HCT116 (cell line): Measurements from ENCODE around the gene DENND1A. TPM values are rescaled to one million over a fixed set of nuclear protein-coding genes. Genes with fewer than 3 reads are reported as not detected.

ENCODE experiments used
- ATAC-seq: fragments of 200-7000 bp; cut with Tn5 transposase; 2 replicates; pipeline ENCODE4 v1.9.1; 2020; ENCODE audit warnings: mild to moderate bottlenecking, moderate library complexity
- BruUV-seq: library from RNA; stranded (reverse); fragments of 400-500 nt; replicated peaks from 2 replicates; lab custom pipeline; 2021; lab: Mats Ljungman, UMichigan
- CTCF ChIA-PET: fragments of 300-600 bp; sonication (Branson Sonifier 250); formaldehyde crosslinking; loops from one replicate; lab custom pipeline; 2021; ENCODE audit warnings: antibody characterized with exemption; lab: Charles Lee
- POLR2A ChIA-PET: fragments of 300-600, 350-600 bp; sonication (Branson Sonifier 250); formaldehyde crosslinking; loops from one replicate; lab custom pipeline; 2021; ENCODE audit warnings: antibody characterized with exemption; lab: Charles Lee
- RAD21 ChIA-PET, 2 experiments: fragments of 300-600 bp; sonication (Branson Sonifier 250); formaldehyde crosslinking; loops; one replicate each; lab custom pipeline; 2023; ENCODE audit warnings: low total read pairs in 2 of 2; ENCODE audit not compliant: uncharacterized antibody in 2 of 2, unreplicated experiment in 2 of 2, low non-redundant PET in 1 of 2; lab: Charles Lee
- DNase-seq: peaks from one replicate; pipeline ENCODE4 v3.0.0-alpha.2; 2010; ENCODE audit warnings: low read depth, low spot score
- H2AFZ ChIP-seq: fragments of 200-600 bp; shearing (Covaris generic), sonication (generic); 2 replicates; pipeline ENCODE4 v1.6.1; 2017; ENCODE audit warnings: low read depth, mixed run types, mixed read lengths, antibody characterized with exemption, low read length; ENCODE audit not compliant: poor library complexity, severe bottlenecking
- H3K27ac ChIP-seq: 2 replicates; pipeline ENCODE4 v1.5.1; 2012; ENCODE audit warnings: low read depth, low read length
- H3K27me3 ChIP-seq: fragments of 200-600 bp; sonication (generic); 2 replicates; pipeline ENCODE4 v1.6.1; 2016; ENCODE audit warnings: mixed run types, low read length, mixed read lengths; ENCODE audit not compliant: insufficient read depth
- H3K36me3 ChIP-seq, 2 experiments: fragments of 200-500 bp in 1 of 2; fragments of 200-600 bp in 1 of 2; sonication (Bioruptor generic) in 1 of 2; sonication (generic) in 1 of 2; 2 replicates each; pipeline versions ENCODE4 v1.5.1 to v1.6.1; 2014 to 2016; ENCODE audit warnings: low read length in 2 of 2, inconsistent platforms in 1 of 2, mixed read lengths in 1 of 2, mixed run types in 1 of 2; ENCODE audit not compliant: insufficient read depth in 2 of 2, control insufficient read depth in 1 of 2
- H3K4me1 ChIP-seq, 2 experiments: fragments of 200-600 bp in 1 of 2; sonication (generic) in 1 of 2; 2 replicates each; pipeline versions ENCODE4 v1.5.1 to v1.6.1; 2012 to 2017; ENCODE audit warnings: low read length in 2 of 2, inconsistent platforms in 1 of 2, mild to moderate bottlenecking in 1 of 2, mixed read lengths in 1 of 2, mixed run types in 1 of 2, moderate library complexity in 1 of 2; ENCODE audit not compliant: insufficient read depth in 2 of 2, control insufficient read depth in 1 of 2
- H3K4me2 ChIP-seq: fragments of 200-600 bp; sonication (generic); 2 replicates; pipeline ENCODE4 v1.6.1; 2017; ENCODE audit warnings: mixed run types, low read length, mixed read lengths
- H3K4me3 ChIP-seq, 2 experiments: fragments of 200-600 bp in 1 of 2; sonication (generic) in 1 of 2; replicated peaks in 1 of 2; 2 replicates each; pipeline ENCODE4 v1.5.1; 2011 to 2016; ENCODE audit warnings: low read length in 2 of 2, control low read depth in 1 of 2, low read depth in 1 of 2, mild to moderate bottlenecking in 1 of 2, mixed read lengths in 1 of 2, mixed run types in 1 of 2
- H3K79me2 ChIP-seq: fragments of 200-600 bp; sonication (generic); 2 replicates; pipeline ENCODE4 v1.6.1; 2017; ENCODE audit warnings: mild to moderate bottlenecking, mixed run types, low read length, moderate library complexity, mixed read lengths; ENCODE audit not compliant: insufficient read depth
- H3K9ac ChIP-seq: fragments of 200-600 bp; sonication (generic); 2 replicates; pipeline ENCODE4 v1.6.1; 2016; ENCODE audit warnings: low read length, mixed read lengths
- H3K9me2 ChIP-seq: fragments of 200-600 bp; sonication (generic), shearing (Covaris generic); 2 replicates; pipeline ENCODE4 v1.6.1; 2017; ENCODE audit warnings: mixed run types, mild to moderate bottlenecking, moderate library complexity; ENCODE audit not compliant: insufficient read depth
- H3K9me3 ChIP-seq, 2 experiments: fragments of 200-500 bp in 1 of 2; fragments of 200-600 bp in 1 of 2; sonication (Bioruptor generic) in 1 of 2; sonication (generic) in 1 of 2; 2 replicates each; pipeline ENCODE4 v1.6.1; 2014 to 2017; ENCODE audit warnings: low read length in 2 of 2, mixed read lengths in 2 of 2, inconsistent platforms in 1 of 2, low read depth in 1 of 2, mild to moderate bottlenecking in 1 of 2, mixed run types in 1 of 2, moderate library complexity in 1 of 2; ENCODE audit not compliant: control insufficient read depth in 1 of 2, insufficient read depth in 1 of 2
- H4K20me1 ChIP-seq: fragments of 200-600 bp; sonication (generic), shearing (Covaris generic); 2 replicates; pipeline ENCODE4 v1.6.1; 2017; ENCODE audit warnings: mixed run types, mild to moderate bottlenecking, moderate library complexity; ENCODE audit not compliant: insufficient read depth
- ATF3 ChIP-seq: IDR thresholded peaks from 2 replicates; pipeline ENCODE4 v1.6.1; 2012
- CBX3 ChIP-seq: IDR thresholded peaks from 2 replicates; pipeline ENCODE4 v1.6.1; 2012; ENCODE audit warnings: low read depth
- EZH2phosphoT487 ChIP-seq: fragments of 200-600 bp; IDR thresholded peaks from 2 replicates; pipeline ENCODE4 v1.6.1; 2018; ENCODE audit warnings: antibody characterized with exemption, borderline replicate concordance
- MAX ChIP-seq: IDR thresholded peaks from 2 replicates; pipeline ENCODE4 v1.6.1; 2012
- POLR2AphosphoS5 ChIP-seq: IDR thresholded peaks from 2 replicates; pipeline ENCODE4 v1.6.1; 2011; ENCODE audit warnings: mild to moderate bottlenecking, low read depth, low read length, moderate library complexity
- SRF ChIP-seq: IDR thresholded peaks from 2 replicates; pipeline ENCODE4 v1.6.1; 2012; ENCODE audit warnings: low read depth
- ZBTB33 ChIP-seq: IDR thresholded peaks from 2 replicates; pipeline ENCODE4 v1.6.1; 2011; ENCODE audit warnings: mild to moderate bottlenecking, low read length, moderate library complexity; ENCODE audit not compliant: insufficient replicate concordance; ENCODE audit errors: extremely low read depth
- intact Hi-C: fragments of 100-400 bp; cut with micrococcal nuclease; formaldehyde crosslinking; loops from 2 replicates; pipeline ENCODE4 v1.10.0; 2022
- total RNA-seq: library from RNA; stranded (reverse); gene quantifications from one replicate; pipeline ENCODE4 v1.2.1, GENCODE V29; 2021; ENCODE audit not compliant: unreplicated experiment

The DENND1A gene
- total RNA-seq, 1 experiment from 2014 or later, result 33.0 TPM

GRCh38 chr9:123821619-123822018 is 108.3 kb downstream of the DENND1A start:
- intact Hi-C loops, result no loop called here
- no peak overlapping the region for H3K27ac ChIP-seq
- no peak overlapping the region for H3K4me3 ChIP-seq
- no peaks in the 10 kb centered on the region for H3K36me3 ChIP-seq
- H2AFZ ChIP-seq, result no peak overlapping the region
- H3K9me3 ChIP-seq, result no peaks in the 10 kb centered on the region
- no peaks in the 10 kb centered on the region for H3K27me3 ChIP-seq
- H3K79me2 ChIP-seq, result 0 out of 2 replicates have a peak, but pooled peaks cover 2% of the 10 kb centered on the region
- ATAC-seq (no peak), DNase-seq (no peak)
- H4K20me1 ChIP-seq, result no peaks in the 10 kb centered on the region
- TF ChIP-seq SRF (no peak), CBX3 (no peak), ATF3 (no peak), MAX (no peak)
- no peaks in the 10 kb centered on the region for H3K9me2 ChIP-seq
- ChIA-PET POLR2A (no interaction called here), CTCF (no interaction called here), RAD21 (no interaction called here)
- BruUV-seq, result no TSS peak
- H3K9ac ChIP-seq, result no peak overlapping the region
- H3K4me1 ChIP-seq, result peaks cover 7 to 9% of the 10 kb centered on the region in 2 experiments
- no peak overlapping the region for H3K4me2 ChIP-seq

- Histone ChIP-seq H3K79me2 (0 out of 2 replicates have a peak, but pooled peaks cover 3% of the 10 kb centered on the region), H2AFZ (no peak overlapping the region), H3K27ac (no peak overlapping the region), H3K4me3 (no peak overlapping the region), H3K9me3 (no peaks in the 10 kb centered on the region), H3K27me3 (no peaks in the 10 kb centered on the region), H3K36me3 (no peaks in the 10 kb centered on the region), H3K9ac (no peak overlapping the region), H3K4me1 (peaks cover 7 to 10% of the 10 kb centered on the region in 2 experiments), H3K4me2 (no peak overlapping the region), H3K9me2 (no peaks in the 10 kb centered on the region), H4K20me1 (no peaks in the 10 kb centered on the region)
- intact Hi-C loops, result no loop called here
- no TSS peak for BruUV-seq
- POLR2A ChIA-PET, result no interaction called here
- no peak for DNase-seq
- RAD21 ChIA-PET, result no interaction called here
- ATAC-seq, result no peak
- CTCF ChIA-PET, result no interaction called here
- TF ChIP-seq MAX (no peak), POLR2AphosphoS5 (no peak), ZBTB33 (no peak), EZH2phosphoT487 (no peak)
These were observed 109.8 kb downstream of the DENND1A start for GRCh38 chr9:123820139-123820538.
